GM10266 (cell line): Measurements from ENCODE around the gene CSTPP1.

ENCODE experiments used
- DNase-seq: peaks from one replicate; pipeline ENCODE4 v3.0.0; 2012; ENCODE audit errors: extremely low spot score
- CTCF ChIP-seq: IDR thresholded peaks from 2 replicates; pipeline ENCODE4 v1.5.1; 2012; ENCODE audit warnings: mild to moderate bottlenecking, low read depth; ENCODE audit not compliant: control insufficient read depth, insufficient read depth; ENCODE audit errors: missing control alignments

The CSTPP1 gene

DNA sequence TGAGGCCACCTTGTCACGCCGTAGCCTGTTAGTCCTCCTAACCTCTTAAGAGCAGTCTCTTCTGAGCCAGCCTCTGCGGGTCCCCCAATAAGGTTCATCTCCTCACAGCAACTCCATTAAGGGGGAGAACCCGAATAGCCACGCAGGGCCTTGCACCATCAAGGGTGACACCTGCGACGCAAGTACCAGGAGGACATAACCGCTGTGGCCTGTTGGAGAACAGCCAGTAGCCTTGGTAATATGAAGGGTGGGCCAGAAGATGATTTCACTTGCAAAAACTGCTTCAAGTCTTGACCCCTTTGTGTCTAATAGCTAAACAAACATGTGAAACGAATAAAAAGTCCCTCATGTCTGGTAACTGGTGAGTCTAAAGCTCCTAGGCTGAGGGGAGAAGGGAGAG lies 225.3 kb downstream of the CSTPP1 start:
- no peak for DNase-seq
- no peak for TF ChIP-seq CTCF

DNA sequence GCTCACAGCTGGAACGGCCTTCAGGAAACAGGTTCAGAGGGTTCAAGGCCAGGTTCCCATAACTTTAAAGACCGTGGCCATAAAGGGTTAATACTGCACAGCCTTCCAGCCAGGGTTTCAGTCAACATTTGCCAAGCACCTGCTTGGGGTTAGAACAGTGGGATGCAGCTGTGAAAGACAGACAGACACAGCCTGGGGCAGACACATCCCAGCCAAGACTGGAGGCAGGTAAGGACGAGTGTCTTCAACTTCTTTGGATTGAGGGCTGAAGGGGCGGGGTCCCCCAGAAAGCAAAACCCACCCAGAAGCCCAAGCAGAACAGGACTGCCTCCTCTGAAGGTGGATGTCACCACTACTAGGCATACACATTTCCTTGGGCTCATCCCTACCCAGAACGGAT lies 225.9 kb downstream of the CSTPP1 start:
- no peak for TF ChIP-seq CTCF
- DNase-seq = no peak

- TF ChIP-seq CTCF = no peak
- DNase-seq = no peak
Measured at GRCh38 chr11:47163193-47163592, 226.6 kb downstream of the CSTPP1 start.

- DNase-seq = no peak
- TF ChIP-seq CTCF = no peak
Measured at GRCh38 chr11:47163898-47164297, 227.3 kb downstream of the CSTPP1 start.

- DNase-seq = no peak
- no peak for TF ChIP-seq CTCF
Measured at GRCh38 chr11:47164321-47164720, 227.8 kb downstream of the CSTPP1 start.

GRCh38 chr11:47165253-47165840 lies 228.8 kb downstream of the CSTPP1 start:
- no peak for TF ChIP-seq CTCF
- no peak for DNase-seq

- no peak for DNase-seq
- no peak for TF ChIP-seq CTCF
Measured at GRCh38 chr11:47166368-47166767, 229.8 kb downstream of the CSTPP1 start.
